PC-9 (cell line): ENCODE results near the gene RNF187. TPM values are rescaled to one million over a fixed set of nuclear protein-coding genes. Genes with fewer than 3 reads are reported as not detected.

Source experiments
- BruUV-seq: library from RNA; stranded (reverse); fragments of 400-500 nt; replicated peaks from 2 replicates; lab custom pipeline; 2021; lab: Mats Ljungman, UMichigan
- CTCF ChIA-PET: fragments of 300-600 bp; sonication (Branson Sonifier 250); formaldehyde crosslinking; loops from one replicate; lab custom pipeline; 2022; ENCODE audit warnings: antibody characterized with exemption; lab: Charles Lee
- POLR2A ChIA-PET: fragments of 300-600 bp; sonication (Branson Sonifier 250); formaldehyde crosslinking; loops from one replicate; lab custom pipeline; 2022; ENCODE audit warnings: antibody characterized with exemption; ENCODE audit not compliant: unreplicated experiment; lab: Charles Lee
- DNase-seq, 2 experiments: peaks; one replicate each; pipeline versions ENCODE4 v3.0.0 to v3.0.0-alpha.2; 2015 to 2022; ENCODE audit warnings: mixed read lengths in 1 of 2
- H2AFZ ChIP-seq: fragments of 200-600 bp; sonication (generic); 2 replicates; pipeline ENCODE4 v1.8.1; 2017; ENCODE audit warnings: antibody characterized with exemption
- H3F3A ChIP-seq: fragments of 200-600 bp; sonication (generic); 2 replicates; pipeline ENCODE4 v1.8.1; 2017; ENCODE audit warnings: antibody characterized with exemption, mild to moderate bottlenecking, low read depth; ENCODE audit not compliant: insufficient read depth
- H3K27ac ChIP-seq: fragments of 200-600 bp; sonication (generic); 2 replicates; pipeline ENCODE4 v1.6.1; 2016; ENCODE audit warnings: mixed run types
- H3K27me3 ChIP-seq: fragments of 200-600 bp; sonication (generic); 2 replicates; pipeline ENCODE4 v1.6.1; 2016; ENCODE audit warnings: low read depth, mixed run types; ENCODE audit not compliant: insufficient read depth
- H3K36me3 ChIP-seq: fragments of 200-600 bp; sonication (generic); 2 replicates; pipeline ENCODE4 v1.6.1; 2016; ENCODE audit warnings: low read depth, mixed run types
- H3K4me1 ChIP-seq: fragments of 200-600 bp; sonication (generic); replicated peaks from 2 replicates; pipeline ENCODE4 v1.6.1; 2016; ENCODE audit warnings: mixed run types; ENCODE audit not compliant: insufficient read depth
- H3K4me2 ChIP-seq: fragments of 200-600 bp; sonication (generic); 2 replicates; pipeline ENCODE4 v1.6.1; 2017; ENCODE audit warnings: mixed run types
- H3K4me3 ChIP-seq: fragments of 200-600 bp; sonication (generic); 2 replicates; pipeline ENCODE4 v1.6.1; 2016; ENCODE audit warnings: mixed run types
- H3K79me2 ChIP-seq: fragments of 200-600 bp; sonication (generic); 2 replicates; pipeline ENCODE4 v1.6.1; 2017; ENCODE audit warnings: low read depth, mixed run types
- H3K9me2 ChIP-seq: fragments of 200-600 bp; sonication (generic); 2 replicates; pipeline ENCODE4 v1.8.1; 2017; ENCODE audit warnings: mild to moderate bottlenecking; ENCODE audit not compliant: insufficient read depth
- H3K9me3 ChIP-seq: fragments of 200-600 bp; sonication (generic); 2 replicates; pipeline ENCODE4 v1.8.1; 2016; ENCODE audit warnings: low read depth; ENCODE audit not compliant: insufficient read depth
- H4K20me1 ChIP-seq: fragments of 200-600 bp; sonication (generic); 2 replicates; pipeline ENCODE4 v1.8.1; 2017; ENCODE audit not compliant: insufficient read depth
- CTCF ChIP-seq: fragments of 200-600 bp; sonication (generic); conservative IDR thresholded peaks from 2 replicates; pipeline ENCODE4 v1.6.1; 2017; ENCODE audit warnings: mixed run types, antibody characterized with exemption, mild to moderate bottlenecking, moderate library complexity
- EZH2 ChIP-seq: fragments of 200-600 bp; sonication (generic); IDR thresholded peaks from 2 replicates; pipeline ENCODE4 v1.8.0; 2017; ENCODE audit warnings: antibody characterized with exemption, low read depth
- intact Hi-C: fragments of 100-400 bp; cut with micrococcal nuclease; formaldehyde crosslinking; loops from one replicate; pipeline ENCODE4 v1.10.0; 2022; ENCODE audit not compliant: unreplicated experiment
- total RNA-seq: library from RNA; stranded (reverse); gene quantifications from 2 replicates; pipeline ENCODE4 v1.2.3, GENCODE V29; 2021

The RNF187 gene
- total RNA-seq, 1 experiment from 2014 or later: 182 TPM

- TF ChIP-seq CTCF: no peak
- TF ChIP-seq EZH2: no peak
- intact Hi-C loops: no loop called here
- no peaks in the 10 kb centered on the region for H3K9me2 ChIP-seq
- H3F3A ChIP-seq: peaks cover 7% of the 10 kb centered on the region; the same call in 1 of the 2 replicates
- H3K27ac ChIP-seq: no peak overlapping the region
- H3K36me3 ChIP-seq: peaks cover 22% of the 10 kb centered on the region; the same call in 1 of the 2 replicates
- H3K79me2 ChIP-seq: peaks cover 9% of the 10 kb centered on the region
- H3K9me3 ChIP-seq: no peaks in the 10 kb centered on the region
- H3K4me2 ChIP-seq: no peak overlapping the region
- no peaks in the 10 kb centered on the region; the same call in 1 of the 2 replicates for H4K20me1 ChIP-seq
- ChIA-PET POLR2A (no interaction called here), CTCF (no interaction called here)
- H3K4me1 ChIP-seq: peaks cover 15% of the 10 kb centered on the region
- no peak overlapping the region for H2AFZ ChIP-seq
- no peaks in the 10 kb centered on the region for H3K27me3 ChIP-seq
- H3K4me3 ChIP-seq: no peak overlapping the region
- no peak for DNase-seq
- no TSS peak for BruUV-seq
These were observed 6.8 kb downstream of the RNF187 start for GRCh38 chr1:228494044-228494353.

- no peak for DNase-seq
- H3K4me1 ChIP-seq: peaks cover 12% of the 10 kb centered on the region
- no peak overlapping the region for H2AFZ ChIP-seq
- H3K79me2 ChIP-seq: peaks cover 6% of the 10 kb centered on the region; the same call in 1 of the 2 replicates
- no peaks in the 10 kb centered on the region; the same call in 1 of the 2 replicates for H4K20me1 ChIP-seq
- TF ChIP-seq CTCF (no peak), EZH2 (no peak)
- intact Hi-C loops: no loop called here
- no peak overlapping the region for H3K27ac ChIP-seq
- no peak overlapping the region for H3K4me2 ChIP-seq
- no peaks in the 10 kb centered on the region for H3K9me2 ChIP-seq
- BruUV-seq: no TSS peak
- H3K9me3 ChIP-seq: no peaks in the 10 kb centered on the region
- H3K27me3 ChIP-seq: no peaks in the 10 kb centered on the region
- ChIA-PET CTCF (no interaction called here), POLR2A (no interaction called here)
- no peak overlapping the region for H3K4me3 ChIP-seq
- H3K36me3 ChIP-seq: peaks cover 22% of the 10 kb centered on the region; the same call in 1 of the 2 replicates
- H3F3A ChIP-seq: peaks cover 7% of the 10 kb centered on the region; the same call in 1 of the 2 replicates
These were observed 7.2 kb downstream of the RNF187 start for GRCh38 chr1:228494391-228494790.

- ChIA-PET POLR2A (no interaction called here), CTCF (no interaction called here)
- H3F3A ChIP-seq: peaks cover 7% of the 10 kb centered on the region; the same call in 1 of the 2 replicates
- no peak overlapping the region for H3K27ac ChIP-seq
- H4K20me1 ChIP-seq: no peaks in the 10 kb centered on the region; the same call in 1 of the 2 replicates
- H3K9me2 ChIP-seq: no peaks in the 10 kb centered on the region
- BruUV-seq: no TSS peak
- H3K9me3 ChIP-seq: no peaks in the 10 kb centered on the region
- H2AFZ ChIP-seq: no peak overlapping the region
- H3K4me3 ChIP-seq: no peak overlapping the region
- H3K79me2 ChIP-seq: peaks cover under 1% of the 10 kb centered on the region; the same call in 1 of the 2 replicates
- TF ChIP-seq EZH2: no peak
- no peak for TF ChIP-seq CTCF
- no peak overlapping the region for H3K4me2 ChIP-seq
- no peaks in the 10 kb centered on the region for H3K27me3 ChIP-seq
- H3K4me1 ChIP-seq: peaks cover 6% of the 10 kb centered on the region
- peaks cover 16% of the 10 kb centered on the region; the same call in 1 of the 2 replicates for H3K36me3 ChIP-seq
- intact Hi-C loops: no loop called here
- DNase-seq: no peak
These were observed 8.0 kb downstream of the RNF187 start for GRCh38 chr1:228494970-228495853.
